ENCODE measurements around the gene ZNF358. TPM values are rescaled to one million over a fixed set of nuclear protein-coding genes. Genes with fewer than 3 reads are reported as not detected.

Gene ZNF358
- total and polyA plus RNA-seq, 10 donors: 22.8 to 50.5 (median 43.1) TPM

GRCh38 chr19:7483720-7484201, 32.1 kb upstream of the ZNF358 start:
- WGBS, 5 donors: 74 to 83% (median 76%) methylated on average over 17 of the region's 17 CpGs
- intact Hi-C loops (cut with DNase I; ENCODE audit: low total_unique reads): no loop called here

GRCh38 chr19:7486923-7487322, 29.0 kb upstream of the ZNF358 start:
- 74 to 81% (median 76%) methylated on average over 2 of the region's 2 CpGs for WGBS, 5 donors
- Histone ChIP-seq H3K9me3 (no peaks in the 10 kb centered on the region), H3K27me3 (replicated peaks in 1 of 7) (no peaks in the 10 kb centered on the region), H3K4me3 (no peak overlapping the region), H3K36me3 (no peaks in the 10 kb centered on the region), H3K27ac (no peak overlapping the region), H3K4me1 (peaks cover 4 to 60% (median 31%) of the 10 kb centered on the region in 6 donors)
- DNase-seq: no peak
- TF ChIP-seq POLR2AphosphoS5 (IDR thresholded peaks at IDR 0.05) (no peak), CTCF (IDR thresholded peaks at IDR 0.05 in 8 of 11, conservative IDR thresholded peaks at IDR 0.05 in 3 of 11) (no peak), POLR2A (IDR thresholded peaks at IDR 0.05) (no peak)
- intact Hi-C loops (cut with DNase I; ENCODE audit: low total_unique reads): no loop called here

More at GRCh38 chr19:7483720-7484201, 32.1 kb upstream of the ZNF358 start:
- TF ChIP-seq CTCF (IDR thresholded peaks at IDR 0.05 in 8 of 11, conservative IDR thresholded peaks at IDR 0.05 in 3 of 11) (no peak), POLR2A (IDR thresholded peaks at IDR 0.05) (no peak), POLR2AphosphoS5 (IDR thresholded peaks at IDR 0.05) (no peak)
- Histone ChIP-seq H3K4me1 (peaks cover 0 to 33% (median 22%) of the 10 kb centered on the region in 6 donors), H3K27me3 (replicated peaks in 1 of 7) (no peaks in the 10 kb centered on the region), H3K36me3 (no peaks in the 10 kb centered on the region), H3K27ac (peak overlapping the region in 5 of 8 donors; percentile 30 to 70 (median 44)), H3K4me3 (no peak overlapping the region), H3K9me3 (no peaks in the 10 kb centered on the region)
- no peak for DNase-seq

GRCh38 chr19:7488736-7489353, 27.1 kb upstream of the ZNF358 start, which contains the start of gene PEX11G:
Gene PEX11G (minus strand): TSS chr19:7489035. CDS start chr19:7489010, 25 bp downstream.
- Histone ChIP-seq H3K36me3 (no peaks in the 10 kb centered on the region), H3K4me3 (peak within 1 kb of the TSS; percentile 40 to 70 (median 54)), H3K4me1 (peaks cover 5 to 60% (median 26%) of the 10 kb centered on the region in 6 donors), H3K27ac (peak within 1 kb of the TSS; percentile 66 to 90 (median 82)), H3K27me3 (replicated peaks in 1 of 7) (no peaks in the 10 kb centered on the region), H3K9me3 (no peaks in the 10 kb centered on the region)
- intact Hi-C loops (cut with DNase I; ENCODE audit: low total_unique reads): no loop called here
- 0 to 2% (median 1%) methylated on average over 27 to 49 of the region's 49 CpGs for WGBS, 5 donors
- peak; percentile 98 for DNase-seq
- TF ChIP-seq CTCF (IDR thresholded peaks at IDR 0.05 in 8 of 11, conservative IDR thresholded peaks at IDR 0.05 in 3 of 11) (peak in 5 of 11 experiments; percentile 8 to 30 (median 11)), POLR2A (IDR thresholded peaks at IDR 0.05) (peak in 2 of 3 donors; percentile 56 to 70), POLR2AphosphoS5 (IDR thresholded peaks at IDR 0.05) (peak; percentile 92 to 95 (median 93))

- peak overlapping the region in 3 of 8 donors; percentile 49 to 70 (median 52) for H3K4me3 ChIP-seq
- TF ChIP-seq POLR2AphosphoS5 (IDR thresholded peaks at IDR 0.05) (no peak), CTCF (IDR thresholded peaks at IDR 0.05 in 8 of 11, conservative IDR thresholded peaks at IDR 0.05 in 3 of 11) (no peak), POLR2A (IDR thresholded peaks at IDR 0.05) (no peak)
- peaks cover 10 to 67% (median 32%) of the 10 kb centered on the region in 6 donors for H3K4me1 ChIP-seq
- no peaks in the 10 kb centered on the region for H3K36me3 ChIP-seq
- no peaks in the 10 kb centered on the region for H3K9me3 ChIP-seq
- intact Hi-C loops (cut with DNase I; ENCODE audit: low total_unique reads): no loop called here
- peak overlapping the region in 4 of 8 donors; percentile 86 to 90 (median 88) for H3K27ac ChIP-seq
- DNase-seq: no peak
- no peaks in the 10 kb centered on the region for H3K27me3 ChIP-seq (replicated peaks in 1 of 7)
- WGBS, 5 donors: 82 to 90% (median 89%) methylated on average over 11 of the region's 11 CpGs
These were observed 26.3 kb upstream of the ZNF358 start for GRCh38 chr19:7489609-7490044.

Measured in spleen (tissue), 11 donors.